ENCODE results near the gene ARID3B.

DNA sequence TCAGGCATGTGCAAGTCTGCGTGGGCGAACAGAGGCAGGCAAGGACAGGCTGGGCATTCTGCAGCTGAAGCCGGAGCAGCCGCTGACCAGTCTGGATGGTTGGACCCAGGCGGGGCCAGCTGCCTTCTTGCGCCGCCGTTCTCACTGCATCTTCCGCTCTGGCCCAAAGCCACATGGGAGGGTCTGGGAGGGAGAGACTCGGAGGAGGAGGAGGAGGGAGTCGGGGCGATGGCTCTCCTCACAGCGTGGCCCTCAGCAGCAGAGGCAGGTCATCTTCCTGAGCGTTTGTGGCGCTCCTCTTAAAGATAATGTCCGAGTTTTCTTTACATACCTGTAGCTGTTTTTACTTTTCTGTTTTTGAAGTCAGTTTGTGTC is 80.5 kb downstream of the ARID3B start:
- TF ChIP-seq CTCF (conservative IDR thresholded peaks at IDR 0.05; ENCODE audit: low read length) = no peak
- TF ChIP-seq EZH2phosphoT487 (IDR thresholded peaks at IDR 0.05; ENCODE audit: borderline replicate concordance, low read depth, low read length) = no peak
